HepG2 (cell line): Measurements from ENCODE around the gene CCDC97. TPM values are rescaled to one million over a fixed set of nuclear protein-coding genes. Genes with fewer than 3 reads are reported as not detected.

Source experiments
- NONO ChIP-seq, 2 experiments: fragments of 450-650 bp in 1 of 2; sonication (generic) in 1 of 2; formaldehyde crosslinking in 1 of 2; IDR thresholded peaks in 1 of 2; conservative IDR thresholded peaks in 1 of 2; 2 replicates each; pipeline versions ENCODE4 v1.6.1 to v1.8.0; 2017 to 2022; ENCODE audit warnings: mild to moderate bottlenecking in 1 of 2, missing genetic modification reagents in 1 of 2, moderate library complexity in 1 of 2
- POLR2A ChIP-seq, 2 experiments: IDR thresholded peaks; 2 replicates each; pipeline ENCODE4 v1.6.1; 2011; ENCODE audit warnings: low read depth in 2 of 2, low read length in 2 of 2, mild to moderate bottlenecking in 1 of 2, moderate library complexity in 1 of 2; ENCODE audit not compliant: insufficient read depth in 1 of 2
- SAP130 ChIP-seq: IDR thresholded peaks from 2 replicates; pipeline ENCODE4 v1.6.1; 2016; ENCODE audit warnings: low read depth
- ZNF451 ChIP-seq: sonication (generic); formaldehyde crosslinking; IDR thresholded peaks from 2 replicates; pipeline ENCODE4 v1.5.0; 2020; ENCODE audit warnings: mild to moderate bottlenecking, missing genetic modification reagents
- ZNF879 ChIP-seq: sonication (generic); formaldehyde crosslinking; IDR thresholded peaks from 2 replicates; pipeline ENCODE4 v1.8.1; 2023; ENCODE audit warnings: missing genetic modification reagents
- polyA plus RNA-seq, 8 experiments: library from polyadenylated mRNA; depleted of rRNA in 3 of 8; stranded (reverse) in 7 of 8; unstranded in 1 of 8; fragments of >200 nt; fragmentation: Illumina TruSeq in 4 of 8; extraction: Trizol in 4 of 8; gene quantifications; 2 replicates each; pipeline versions ENCODE4 v1.2.1 to v1.2.3, GENCODE V29; 2011 to 2016; ENCODE audit warnings: low read depth in 4 of 8, missing spikeins in 1 of 8, mixed read lengths in 1 of 8; ENCODE audit not compliant: insufficient read depth in 1 of 8
- total RNA-seq, 5 experiments: library from RNA; depleted of rRNA; stranded (reverse); fragments of >200 nt; fragmentation: Illumina TruSeq; extraction: Trizol; gene quantifications; 2 replicates each; pipeline ENCODE4 v1.2.3, GENCODE V29; 2016; ENCODE audit warnings: low read depth in 1 of 5
- TF ChIP-seq, protein P1 (sequence below): sonication (generic); formaldehyde crosslinking; IDR thresholded peaks from 2 replicates; pipeline ENCODE4 v1.4.0; 2020; ENCODE audit warnings: missing genetic modification reagents
- TF ChIP-seq, protein P2 (sequence below): sonication (generic); formaldehyde crosslinking; IDR thresholded peaks from 2 replicates; pipeline ENCODE4 v1.5.1; 2020; ENCODE audit warnings: mild to moderate bottlenecking, moderate library complexity, missing genetic modification reagents
- TF ChIP-seq, protein P3 (sequence below): sonication (generic); formaldehyde crosslinking; IDR thresholded peaks from 2 replicates; pipeline ENCODE4 v1.5.1; 2020; ENCODE audit warnings: mild to moderate bottlenecking, missing genetic modification reagents, moderate library complexity
- TF ChIP-seq, protein P4 (sequence below): sonication (generic); formaldehyde crosslinking; IDR thresholded peaks from 2 replicates; pipeline ENCODE4 v1.4.0; 2020; ENCODE audit warnings: mild to moderate bottlenecking, missing genetic modification reagents
- TF ChIP-seq, protein P5 (sequence below): sonication (generic); formaldehyde crosslinking; IDR thresholded peaks from 2 replicates; pipeline ENCODE4 v1.8.1; 2023; ENCODE audit warnings: mild to moderate bottlenecking, missing genetic modification reagents
- TF ChIP-seq, protein P6 (sequence below): IDR thresholded peaks from 2 replicates; pipeline ENCODE4 v1.6.1; 2018; ENCODE audit warnings: missing genetic modification reagents, mild to moderate bottlenecking, missing compliant biosample characterization
- TF ChIP-seq, protein P7 (sequence below): sonication (generic); formaldehyde crosslinking; IDR thresholded peaks from 2 replicates; pipeline ENCODE4 v1.4.0; 2020; ENCODE audit warnings: missing genetic modification reagents, borderline replicate concordance

The CCDC97 gene
- total and polyA plus RNA-seq, 2 of the 13 experiments (the other 11 are each of a cell fraction or from before 2014, with no cell fraction given): 6.2 to 7.3 TPM

DNA sequence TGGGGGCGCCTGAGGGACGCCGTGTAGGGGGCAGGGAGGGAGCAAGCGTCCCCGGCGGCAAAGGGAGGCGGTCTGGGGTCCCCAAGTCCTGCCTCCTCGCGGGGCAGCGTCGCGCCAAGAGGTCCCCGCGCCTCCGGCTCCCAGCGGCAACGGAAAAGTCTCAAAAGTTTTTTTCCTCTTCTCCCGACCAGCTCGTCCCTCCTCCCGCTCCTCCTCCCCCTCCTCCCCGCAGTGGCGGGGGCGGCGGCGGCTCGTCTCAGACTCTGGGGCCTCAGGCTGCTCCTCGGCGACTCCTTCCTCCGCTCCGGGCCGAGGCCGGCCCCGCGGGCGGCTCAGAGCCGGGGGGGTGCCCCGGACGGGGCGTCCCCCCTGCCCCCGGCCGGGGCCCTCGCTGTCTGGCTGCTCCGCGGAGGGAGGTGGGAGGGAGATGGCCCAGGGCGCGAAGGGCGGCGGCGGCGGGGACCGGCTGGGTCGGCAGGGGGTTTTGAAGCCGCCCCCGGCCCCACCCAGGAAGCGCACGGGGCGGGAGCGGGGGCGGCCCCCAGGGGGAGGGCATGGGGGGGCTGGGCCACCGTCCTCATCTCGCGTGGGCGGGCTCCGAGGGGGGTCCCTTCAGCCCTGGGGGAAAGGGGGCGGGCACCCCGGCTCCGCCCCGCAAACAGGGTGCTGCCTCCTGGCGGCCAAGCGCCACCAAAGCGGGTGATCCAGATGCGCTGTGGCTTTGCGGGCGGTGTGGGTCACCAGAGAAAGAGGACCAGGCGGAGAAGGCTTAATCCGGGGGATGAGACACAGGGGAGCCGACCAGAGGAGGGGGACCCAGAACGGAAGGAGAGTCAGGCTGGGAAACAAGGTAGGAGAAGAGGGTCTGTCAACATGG lies 43.7 kb downstream of the CCDC97 start, which contains the start of gene TGFB1 (continued):
- TF ChIP-seq, protein P1, sequence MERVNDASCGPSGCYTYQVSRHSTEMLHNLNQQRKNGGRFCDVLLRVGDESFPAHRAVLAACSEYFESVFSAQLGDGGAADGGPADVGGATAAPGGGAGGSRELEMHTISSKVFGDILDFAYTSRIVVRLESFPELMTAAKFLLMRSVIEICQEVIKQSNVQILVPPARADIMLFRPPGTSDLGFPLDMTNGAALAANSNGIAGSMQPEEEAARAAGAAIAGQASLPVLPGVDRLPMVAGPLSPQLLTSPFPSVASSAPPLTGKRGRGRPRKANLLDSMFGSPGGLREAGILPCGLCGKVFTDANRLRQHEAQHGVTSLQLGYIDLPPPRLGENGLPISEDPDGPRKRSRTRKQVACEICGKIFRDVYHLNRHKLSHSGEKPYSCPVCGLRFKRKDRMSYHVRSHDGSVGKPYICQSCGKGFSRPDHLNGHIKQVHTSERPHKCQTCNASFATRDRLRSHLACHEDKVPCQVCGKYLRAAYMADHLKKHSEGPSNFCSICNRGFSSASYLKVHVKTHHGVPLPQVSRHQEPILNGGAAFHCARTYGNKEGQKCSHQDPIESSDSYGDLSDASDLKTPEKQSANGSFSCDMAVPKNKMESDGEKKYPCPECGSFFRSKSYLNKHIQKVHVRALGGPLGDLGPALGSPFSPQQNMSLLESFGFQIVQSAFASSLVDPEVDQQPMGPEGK (CRISPR knock-in tag): peak; percentile 98
- TF ChIP-seq NONO (IDR thresholded peaks at IDR 0.05) (no peak), NONO (CRISPR knock-in tag; conservative IDR thresholded peaks at IDR 0.05) (peak; percentile 69), ZNF451 (0 out of 2 replicates have a peak, but pooled peaks have one; percentile 39), ZNF879 (CRISPR knock-in tag) (0 out of 2 replicates have a peak, but pooled peaks have one; percentile 10), POLR2A (IDR thresholded peaks at IDR 0.05; ENCODE audit: insufficient read depth in 1 of 2, low read depth in 2 of 2, low read length in 2 of 2) (peak in 1 of 2 experiments; percentile 61; a peak in 1 of 4 replicates), SAP130 (CRISPR knock-in tag) (peak; percentile 76)
- TF ChIP-seq, protein P2, sequence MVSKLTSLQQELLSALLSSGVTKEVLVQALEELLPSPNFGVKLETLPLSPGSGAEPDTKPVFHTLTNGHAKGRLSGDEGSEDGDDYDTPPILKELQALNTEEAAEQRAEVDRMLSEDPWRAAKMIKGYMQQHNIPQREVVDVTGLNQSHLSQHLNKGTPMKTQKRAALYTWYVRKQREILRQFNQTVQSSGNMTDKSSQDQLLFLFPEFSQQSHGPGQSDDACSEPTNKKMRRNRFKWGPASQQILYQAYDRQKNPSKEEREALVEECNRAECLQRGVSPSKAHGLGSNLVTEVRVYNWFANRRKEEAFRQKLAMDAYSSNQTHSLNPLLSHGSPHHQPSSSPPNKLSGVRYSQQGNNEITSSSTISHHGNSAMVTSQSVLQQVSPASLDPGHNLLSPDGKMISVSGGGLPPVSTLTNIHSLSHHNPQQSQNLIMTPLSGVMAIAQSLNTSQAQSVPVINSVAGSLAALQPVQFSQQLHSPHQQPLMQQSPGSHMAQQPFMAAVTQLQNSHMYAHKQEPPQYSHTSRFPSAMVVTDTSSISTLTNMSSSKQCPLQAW: 0 out of 2 replicates have a peak, but pooled peaks have one; percentile 18
- TF ChIP-seq, protein P3, sequence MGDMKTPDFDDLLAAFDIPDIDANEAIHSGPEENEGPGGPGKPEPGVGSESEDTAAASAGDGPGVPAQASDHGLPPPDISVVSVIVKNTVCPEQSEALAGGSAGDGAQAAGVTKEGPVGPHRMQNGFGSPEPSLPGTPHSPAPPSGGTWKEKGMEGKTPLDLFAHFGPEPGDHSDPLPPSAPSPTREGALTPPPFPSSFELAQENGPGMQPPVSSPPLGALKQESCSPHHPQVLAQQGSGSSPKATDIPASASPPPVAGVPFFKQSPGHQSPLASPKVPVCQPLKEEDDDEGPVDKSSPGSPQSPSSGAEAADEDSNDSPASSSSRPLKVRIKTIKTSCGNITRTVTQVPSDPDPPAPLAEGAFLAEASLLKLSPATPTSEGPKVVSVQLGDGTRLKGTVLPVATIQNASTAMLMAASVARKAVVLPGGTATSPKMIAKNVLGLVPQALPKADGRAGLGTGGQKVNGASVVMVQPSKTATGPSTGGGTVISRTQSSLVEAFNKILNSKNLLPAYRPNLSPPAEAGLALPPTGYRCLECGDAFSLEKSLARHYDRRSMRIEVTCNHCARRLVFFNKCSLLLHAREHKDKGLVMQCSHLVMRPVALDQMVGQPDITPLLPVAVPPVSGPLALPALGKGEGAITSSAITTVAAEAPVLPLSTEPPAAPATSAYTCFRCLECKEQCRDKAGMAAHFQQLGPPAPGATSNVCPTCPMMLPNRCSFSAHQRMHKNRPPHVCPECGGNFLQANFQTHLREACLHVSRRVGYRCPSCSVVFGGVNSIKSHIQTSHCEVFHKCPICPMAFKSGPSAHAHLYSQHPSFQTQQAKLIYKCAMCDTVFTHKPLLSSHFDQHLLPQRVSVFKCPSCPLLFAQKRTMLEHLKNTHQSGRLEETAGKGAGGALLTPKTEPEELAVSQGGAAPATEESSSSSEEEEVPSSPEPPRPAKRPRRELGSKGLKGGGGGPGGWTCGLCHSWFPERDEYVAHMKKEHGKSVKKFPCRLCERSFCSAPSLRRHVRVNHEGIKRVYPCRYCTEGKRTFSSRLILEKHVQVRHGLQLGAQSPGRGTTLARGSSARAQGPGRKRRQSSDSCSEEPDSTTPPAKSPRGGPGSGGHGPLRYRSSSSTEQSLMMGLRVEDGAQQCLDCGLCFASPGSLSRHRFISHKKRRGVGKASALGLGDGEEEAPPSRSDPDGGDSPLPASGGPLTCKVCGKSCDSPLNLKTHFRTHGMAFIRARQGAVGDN (CRISPR knock-in tag): peak; percentile 38; the same call in 1 of the 2 replicates
- TF ChIP-seq, protein P4, sequence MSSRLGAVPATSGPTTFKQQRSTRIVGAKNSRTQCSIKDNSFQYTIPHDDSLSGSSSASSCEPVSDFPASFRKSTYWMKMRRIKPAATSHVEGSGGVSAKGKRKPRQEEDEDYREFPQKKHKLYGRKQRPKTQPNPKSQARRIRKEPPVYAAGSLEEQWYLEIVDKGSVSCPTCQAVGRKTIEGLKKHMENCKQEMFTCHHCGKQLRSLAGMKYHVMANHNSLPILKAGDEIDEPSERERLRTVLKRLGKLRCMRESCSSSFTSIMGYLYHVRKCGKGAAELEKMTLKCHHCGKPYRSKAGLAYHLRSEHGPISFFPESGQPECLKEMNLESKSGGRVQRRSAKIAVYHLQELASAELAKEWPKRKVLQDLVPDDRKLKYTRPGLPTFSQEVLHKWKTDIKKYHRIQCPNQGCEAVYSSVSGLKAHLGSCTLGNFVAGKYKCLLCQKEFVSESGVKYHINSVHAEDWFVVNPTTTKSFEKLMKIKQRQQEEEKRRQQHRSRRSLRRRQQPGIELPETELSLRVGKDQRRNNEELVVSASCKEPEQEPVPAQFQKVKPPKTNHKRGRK (CRISPR knock-in tag): 0 out of 2 replicates have a peak, but pooled peaks have one; percentile 13
- TF ChIP-seq, protein P5, sequence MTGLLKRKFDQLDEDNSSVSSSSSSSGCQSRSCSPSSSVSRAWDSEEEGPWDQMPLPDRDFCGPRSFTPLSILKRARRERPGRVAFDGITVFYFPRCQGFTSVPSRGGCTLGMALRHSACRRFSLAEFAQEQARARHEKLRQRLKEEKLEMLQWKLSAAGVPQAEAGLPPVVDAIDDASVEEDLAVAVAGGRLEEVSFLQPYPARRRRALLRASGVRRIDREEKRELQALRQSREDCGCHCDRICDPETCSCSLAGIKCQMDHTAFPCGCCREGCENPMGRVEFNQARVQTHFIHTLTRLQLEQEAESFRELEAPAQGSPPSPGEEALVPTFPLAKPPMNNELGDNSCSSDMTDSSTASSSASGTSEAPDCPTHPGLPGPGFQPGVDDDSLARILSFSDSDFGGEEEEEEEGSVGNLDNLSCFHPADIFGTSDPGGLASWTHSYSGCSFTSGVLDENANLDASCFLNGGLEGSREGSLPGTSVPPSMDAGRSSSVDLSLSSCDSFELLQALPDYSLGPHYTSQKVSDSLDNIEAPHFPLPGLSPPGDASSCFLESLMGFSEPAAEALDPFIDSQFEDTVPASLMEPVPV (CRISPR knock-in tag): peak; percentile 43; the same call in 1 of the 2 replicates
- TF ChIP-seq, protein P6, sequence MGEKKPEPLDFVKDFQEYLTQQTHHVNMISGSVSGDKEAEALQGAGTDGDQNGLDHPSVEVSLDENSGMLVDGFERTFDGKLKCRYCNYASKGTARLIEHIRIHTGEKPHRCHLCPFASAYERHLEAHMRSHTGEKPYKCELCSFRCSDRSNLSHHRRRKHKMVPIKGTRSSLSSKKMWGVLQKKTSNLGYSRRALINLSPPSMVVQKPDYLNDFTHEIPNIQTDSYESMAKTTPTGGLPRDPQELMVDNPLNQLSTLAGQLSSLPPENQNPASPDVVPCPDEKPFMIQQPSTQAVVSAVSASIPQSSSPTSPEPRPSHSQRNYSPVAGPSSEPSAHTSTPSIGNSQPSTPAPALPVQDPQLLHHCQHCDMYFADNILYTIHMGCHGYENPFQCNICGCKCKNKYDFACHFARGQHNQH (CRISPR knock-in tag): peak; percentile 53; the same call in 1 of the 2 replicates
- TF ChIP-seq, protein P7, sequence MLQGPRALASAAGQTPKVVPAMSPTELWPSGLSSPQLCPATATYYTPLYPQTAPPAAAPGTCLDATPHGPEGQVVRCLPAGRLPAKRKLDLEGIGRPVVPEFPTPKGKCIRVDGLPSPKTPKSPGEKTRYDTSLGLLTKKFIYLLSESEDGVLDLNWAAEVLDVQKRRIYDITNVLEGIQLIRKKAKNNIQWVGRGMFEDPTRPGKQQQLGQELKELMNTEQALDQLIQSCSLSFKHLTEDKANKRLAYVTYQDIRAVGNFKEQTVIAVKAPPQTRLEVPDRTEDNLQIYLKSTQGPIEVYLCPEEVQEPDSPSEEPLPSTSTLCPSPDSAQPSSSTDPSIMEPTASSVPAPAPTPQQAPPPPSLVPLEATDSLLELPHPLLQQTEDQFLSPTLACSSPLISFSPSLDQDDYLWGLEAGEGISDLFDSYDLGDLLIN (CRISPR knock-in tag): no peak
